Upper lobe of left lung (tissue), 6 donors: Measurements from ENCODE around the gene NOP9. TPM values are rescaled to one million over a fixed set of nuclear protein-coding genes. Genes with fewer than 3 reads are reported as not detected.

Source experiments
- ATAC-seq, 2 donors: fragments of 200-7000 bp; cut with Tn5 transposase; one replicate each; pipeline ENCODE4 v1.9.1; 2022; ENCODE audit warnings: mild to moderate bottlenecking in 2 of 2, moderate library complexity in 2 of 2; ENCODE audit not compliant: low FRiP score in 2 of 2
- DNase-seq, 2 donors: peaks; one replicate each; pipeline ENCODE4 v3.0.0-alpha.2; 2019 to 2020
- H3K27ac ChIP-seq, 4 donors: fragments of 200-600 bp; sonication (generic); one replicate each; pipeline ENCODE4 v1.5.1; 2016 to 2019
- H3K27me3 ChIP-seq, 4 donors: fragments of 200-600 bp; sonication (generic); one replicate each; pipeline ENCODE4 v1.5.1; 2017 to 2019
- H3K36me3 ChIP-seq, 4 donors: fragments of 200-600 bp; sonication (generic); one replicate each; pipeline ENCODE4 v1.5.1; 2016 to 2019
- H3K4me1 ChIP-seq, 4 donors: fragments of 200-600 bp; sonication (generic); one replicate each; pipeline ENCODE4 v1.5.1; 2018 to 2019
- H3K4me3 ChIP-seq, 4 donors: fragments of 200-600 bp; sonication (generic); one replicate each; pipeline ENCODE4 v1.5.1; 2017 to 2019; ENCODE audit warnings: mild to moderate bottlenecking in 2 of 4, moderate library complexity in 1 of 4
- H3K9me3 ChIP-seq, 4 donors: fragments of 200-600 bp; sonication (generic); one replicate each; pipeline ENCODE4 v1.5.1; 2018 to 2019
- CTCF ChIP-seq, 6 experiments: fragments of 450-650 bp in 4 of 6; fragments of 200-600 bp in 2 of 6; sonication (generic) in 2 of 6; IDR thresholded peaks; one replicate each; pipeline ENCODE4 v1.5.1; 2016 to 2019; ENCODE audit warnings: antibody characterized with exemption in 6 of 6
- EP300 ChIP-seq, 4 donors: sonication (generic); formaldehyde crosslinking; IDR thresholded peaks; one replicate each; pipeline ENCODE4 v1.5.1; 2017; ENCODE audit warnings: antibody characterized with exemption in 4 of 4, control low read depth in 2 of 4
- POLR2A ChIP-seq, 4 donors: fragments of 450-650 bp; IDR thresholded peaks; one replicate each; pipeline ENCODE4 v1.5.1; 2016 to 2017; ENCODE audit warnings: antibody characterized with exemption in 4 of 4, mild to moderate bottlenecking in 2 of 4
- POLR2AphosphoS5 ChIP-seq, 2 donors: sonication (generic); formaldehyde crosslinking; IDR thresholded peaks; one replicate each; pipeline ENCODE4 v1.5.1; 2017; ENCODE audit warnings: antibody characterized with exemption in 2 of 2
- WGBS, 2 donors: methylation state at CpG; one replicate each; pipeline ENCODE4 v1.1.5; 2017 to 2018; 5-methylcytosine and 5-hydroxymethylcytosine counted together
- total RNA-seq, 6 donors: library from RNA; depleted of rRNA in 4 of 6; stranded (reverse); fragments of >200 nt in 4 of 6; gene quantifications; one replicate each; pipeline versions ENCODE4 v1.1.0 to v1.2.1, GENCODE V29; 2016 to 2021
- donor health status: DM: no; HTN: no; CAD: no; lungs with moderate emphysema.
- donor health status: DM: no; HTN: yes; CAD: no; lungs with severe emphysema.

Gene NOP9
- total RNA-seq, 6 donors from 2014 or later, result 13.3 to 31.4 (median 22.6) TPM

DNA sequence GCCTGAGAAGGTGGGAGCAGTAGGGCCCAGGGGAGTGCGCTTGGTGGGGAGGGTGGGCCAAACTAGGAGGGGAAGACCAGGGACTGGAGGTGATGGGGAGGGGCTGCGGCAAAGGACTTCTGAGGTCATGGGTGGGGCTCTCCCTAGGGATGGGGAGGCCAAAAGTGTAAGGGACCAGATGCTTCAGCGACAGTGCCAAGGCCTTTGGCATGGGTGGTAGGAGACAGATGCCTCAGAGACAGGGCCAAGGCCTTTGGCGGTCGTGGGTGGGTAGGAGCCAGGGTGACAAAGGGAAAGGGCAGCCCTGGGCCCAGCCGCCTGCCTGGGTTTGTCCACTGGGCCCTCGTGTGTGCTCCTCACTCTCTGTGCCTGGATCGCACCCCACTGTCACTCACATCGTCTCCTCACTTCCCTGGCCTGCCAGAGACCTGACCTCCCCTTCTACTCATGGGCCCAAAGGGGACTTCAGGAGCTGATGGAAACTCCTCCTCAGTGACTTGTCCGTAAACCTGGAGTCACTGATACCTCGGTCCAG, 15.1 kb upstream of the NOP9 start:
- no peak for DNase-seq
- WGBS, 2 donors, result 75 to 87% methylated on average over 11 of the region's 11 CpGs
- H3K4me3 ChIP-seq, result no peak overlapping the region

DNA sequence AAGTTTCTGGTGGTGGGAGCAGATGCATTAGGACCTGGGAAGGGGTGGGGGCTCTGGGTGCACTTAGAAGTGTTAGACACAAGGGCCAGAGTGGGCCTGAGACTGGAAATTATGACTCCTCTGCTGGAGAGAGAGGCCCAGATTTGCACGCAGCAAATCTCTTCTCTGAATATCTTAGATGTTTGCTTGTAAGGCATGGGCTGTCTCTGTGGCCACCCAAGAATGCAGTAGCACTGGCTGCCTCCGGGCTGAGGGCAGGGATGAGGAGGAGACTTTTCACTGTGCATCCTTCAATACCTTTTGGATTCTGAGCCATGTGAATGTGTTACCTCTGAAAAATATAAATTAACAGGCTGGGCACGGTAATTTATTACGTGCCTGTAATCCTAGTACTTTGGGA, 14.3 kb upstream of the NOP9 start:
- ATAC-seq (no peak), DNase-seq (no peak)
- no peak overlapping the region for H3K4me3 ChIP-seq
- peaks cover 0 to 11% (median 5%) of the 10 kb centered on the region in 4 donors for H3K4me1 ChIP-seq
- H3K27ac ChIP-seq, result no peak overlapping the region
- H3K36me3 ChIP-seq, result peaks cover 0 to 12% (median 10%) of the 10 kb centered on the region in 4 donors
- no peaks in the 10 kb centered on the region for H3K9me3 ChIP-seq
- no peaks in the 10 kb centered on the region for H3K27me3 ChIP-seq
- 73 to 96% methylated on average over 2 to 4 of the region's 4 CpGs for WGBS, 2 donors
- no peak for TF ChIP-seq POLR2A (IDR thresholded peaks at IDR 0.05)
- TF ChIP-seq EP300 (IDR thresholded peaks at IDR 0.05), result no peak
- no peak for TF ChIP-seq POLR2AphosphoS5 (IDR thresholded peaks at IDR 0.05)
- TF ChIP-seq CTCF (IDR thresholded peaks at IDR 0.05), result no peak

More for the DNA sequence above, 15.1 kb upstream of the NOP9 start:
- no peaks in the 10 kb centered on the region for H3K9me3 ChIP-seq
- no peak for ATAC-seq
- no peak overlapping the region for H3K27ac ChIP-seq
- H3K4me1 ChIP-seq, result peaks cover 0 to 12% (median 5%) of the 10 kb centered on the region in 4 donors
- no peak for TF ChIP-seq POLR2A (IDR thresholded peaks at IDR 0.05)
- TF ChIP-seq EP300 (IDR thresholded peaks at IDR 0.05), result no peak
- TF ChIP-seq CTCF (IDR thresholded peaks at IDR 0.05), result no peak
- TF ChIP-seq POLR2AphosphoS5 (IDR thresholded peaks at IDR 0.05), result no peak
- peaks cover 0 to 4% (median 3%) of the 10 kb centered on the region in 4 donors for H3K36me3 ChIP-seq
- H3K27me3 ChIP-seq, result no peaks in the 10 kb centered on the region

DNA sequence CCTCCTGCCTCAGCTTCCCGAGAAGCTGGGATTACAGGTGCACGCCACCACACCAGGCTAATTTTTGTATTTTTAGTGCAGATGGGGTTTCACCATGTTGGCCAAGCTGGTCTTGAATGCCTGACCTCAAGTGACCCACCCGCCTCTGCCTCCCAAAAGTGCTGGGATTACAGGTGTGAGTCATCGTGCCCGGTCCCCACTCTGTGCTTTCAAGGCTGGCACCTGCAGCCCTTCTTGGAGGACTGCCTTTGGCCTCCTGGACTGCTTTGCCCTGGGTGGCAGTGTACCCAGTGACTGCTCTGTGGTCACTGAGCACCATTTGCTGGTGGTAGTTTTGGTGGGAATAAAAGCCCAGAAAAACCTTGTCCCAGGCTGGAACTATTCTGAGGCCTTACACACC, 12.7 kb upstream of the NOP9 start:
- Histone ChIP-seq H3K4me1 (peaks cover 0 to 4% (median 1%) of the 10 kb centered on the region in 4 donors), H3K27ac (no peak overlapping the region), H3K27me3 (no peaks in the 10 kb centered on the region), H3K4me3 (no peak overlapping the region), H3K36me3 (peaks cover 6 to 29% (median 26%) of the 10 kb centered on the region in 4 donors), H3K9me3 (no peaks in the 10 kb centered on the region)
- ATAC-seq (no peak), DNase-seq (no peak)
- TF ChIP-seq EP300 (IDR thresholded peaks at IDR 0.05) (no peak), CTCF (IDR thresholded peaks at IDR 0.05) (no peak), POLR2AphosphoS5 (IDR thresholded peaks at IDR 0.05) (no peak), POLR2A (IDR thresholded peaks at IDR 0.05) (no peak)
- 95 to 100% methylated on average over 5 of the region's 5 CpGs for WGBS, 2 donors

DNA sequence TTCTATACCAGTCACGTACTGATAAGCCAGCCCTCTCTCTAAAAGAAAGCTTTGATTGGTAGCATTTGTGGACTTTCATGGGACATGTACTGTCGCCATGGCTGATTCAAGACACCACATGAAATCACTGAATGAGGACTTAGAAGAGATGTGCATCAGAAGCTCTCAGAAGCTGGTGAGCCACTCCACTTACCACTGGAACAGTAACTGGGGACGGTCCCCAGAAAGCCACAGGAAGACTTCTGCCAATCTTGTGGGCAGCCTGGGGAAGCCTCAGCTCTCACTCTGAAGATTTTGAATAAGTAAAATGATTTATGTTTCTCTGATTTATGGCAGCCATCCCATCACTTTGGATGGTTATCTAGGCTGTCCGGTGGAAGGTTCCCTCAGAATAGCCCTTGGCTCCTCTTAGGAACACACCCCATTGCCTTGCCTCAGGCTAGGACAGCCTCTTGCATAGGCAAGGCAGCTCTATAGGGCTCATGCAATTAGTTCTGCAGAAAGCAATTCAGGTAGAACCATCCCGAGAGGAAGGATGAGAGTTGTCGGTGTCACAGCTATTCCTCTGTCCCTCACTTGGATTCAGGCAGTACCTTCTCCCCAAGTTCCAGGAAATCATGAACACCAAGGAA, 9.9 kb upstream of the NOP9 start:
- no peaks in the 10 kb centered on the region for H3K9me3 ChIP-seq
- TF ChIP-seq EP300 (IDR thresholded peaks at IDR 0.05), result no peak
- TF ChIP-seq CTCF (IDR thresholded peaks at IDR 0.05), result no peak
- peaks cover 6 to 52% (median 35%) of the 10 kb centered on the region in 4 donors for H3K36me3 ChIP-seq
- DNase-seq (no peak), ATAC-seq (no peak)
- no peak overlapping the region for H3K27ac ChIP-seq
- no peaks in the 10 kb centered on the region for H3K4me1 ChIP-seq
- H3K27me3 ChIP-seq, result no peaks in the 10 kb centered on the region
- WGBS, 2 donors, result 65 to 76% methylated on average over 3 to 6 of the region's 6 CpGs
- H3K4me3 ChIP-seq, result no peak overlapping the region

DNA sequence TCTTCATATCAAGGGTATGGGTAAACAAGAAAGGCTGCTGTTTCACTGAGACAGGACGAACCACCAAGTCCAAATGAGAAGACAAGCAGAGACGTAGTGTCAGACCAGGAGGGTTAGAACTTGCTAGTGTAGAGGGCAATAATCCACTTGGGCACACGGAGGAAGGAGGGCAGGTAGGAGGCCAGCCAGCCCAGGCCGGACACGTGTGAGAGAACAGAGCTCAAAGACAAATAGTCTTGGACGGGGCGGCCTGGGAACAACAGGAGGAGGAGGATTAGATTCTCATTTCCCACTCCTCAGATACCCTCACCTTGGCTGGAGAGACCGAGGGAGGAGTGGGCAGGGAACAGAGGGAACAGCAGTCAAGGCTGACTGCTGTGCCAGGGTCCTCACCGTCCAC, 8.9 kb upstream of the NOP9 start:
- Histone ChIP-seq H3K9me3 (no peaks in the 10 kb centered on the region), H3K36me3 (peaks cover 6 to 62% (median 42%) of the 10 kb centered on the region in 4 donors), H3K4me3 (no peak overlapping the region), H3K27ac (no peak overlapping the region), H3K27me3 (no peaks in the 10 kb centered on the region), H3K4me1 (no peaks in the 10 kb centered on the region)
- TF ChIP-seq CTCF (IDR thresholded peaks at IDR 0.05) (no peak), POLR2AphosphoS5 (IDR thresholded peaks at IDR 0.05) (no peak), POLR2A (IDR thresholded peaks at IDR 0.05) (no peak), EP300 (IDR thresholded peaks at IDR 0.05) (no peak)
- WGBS, 2 donors, result 83 to 94% methylated on average over 9 of the region's 9 CpGs
- no peak for ATAC-seq
- DNase-seq, result no peak
